Central memory CD4-positive, alpha-beta T cell (primary cell): ENCODE measurements around the gene KIF1A.

Experiments used
- DNase-seq: peaks from one replicate; pipeline ENCODE4 v3.0.0; 2022
- total RNA-seq, 3 experiments: gene quantifications; one replicate each; lab custom pipeline; 2026; lab: John Stamatoyannopoulos, UW

KIF1A gene, protein sequence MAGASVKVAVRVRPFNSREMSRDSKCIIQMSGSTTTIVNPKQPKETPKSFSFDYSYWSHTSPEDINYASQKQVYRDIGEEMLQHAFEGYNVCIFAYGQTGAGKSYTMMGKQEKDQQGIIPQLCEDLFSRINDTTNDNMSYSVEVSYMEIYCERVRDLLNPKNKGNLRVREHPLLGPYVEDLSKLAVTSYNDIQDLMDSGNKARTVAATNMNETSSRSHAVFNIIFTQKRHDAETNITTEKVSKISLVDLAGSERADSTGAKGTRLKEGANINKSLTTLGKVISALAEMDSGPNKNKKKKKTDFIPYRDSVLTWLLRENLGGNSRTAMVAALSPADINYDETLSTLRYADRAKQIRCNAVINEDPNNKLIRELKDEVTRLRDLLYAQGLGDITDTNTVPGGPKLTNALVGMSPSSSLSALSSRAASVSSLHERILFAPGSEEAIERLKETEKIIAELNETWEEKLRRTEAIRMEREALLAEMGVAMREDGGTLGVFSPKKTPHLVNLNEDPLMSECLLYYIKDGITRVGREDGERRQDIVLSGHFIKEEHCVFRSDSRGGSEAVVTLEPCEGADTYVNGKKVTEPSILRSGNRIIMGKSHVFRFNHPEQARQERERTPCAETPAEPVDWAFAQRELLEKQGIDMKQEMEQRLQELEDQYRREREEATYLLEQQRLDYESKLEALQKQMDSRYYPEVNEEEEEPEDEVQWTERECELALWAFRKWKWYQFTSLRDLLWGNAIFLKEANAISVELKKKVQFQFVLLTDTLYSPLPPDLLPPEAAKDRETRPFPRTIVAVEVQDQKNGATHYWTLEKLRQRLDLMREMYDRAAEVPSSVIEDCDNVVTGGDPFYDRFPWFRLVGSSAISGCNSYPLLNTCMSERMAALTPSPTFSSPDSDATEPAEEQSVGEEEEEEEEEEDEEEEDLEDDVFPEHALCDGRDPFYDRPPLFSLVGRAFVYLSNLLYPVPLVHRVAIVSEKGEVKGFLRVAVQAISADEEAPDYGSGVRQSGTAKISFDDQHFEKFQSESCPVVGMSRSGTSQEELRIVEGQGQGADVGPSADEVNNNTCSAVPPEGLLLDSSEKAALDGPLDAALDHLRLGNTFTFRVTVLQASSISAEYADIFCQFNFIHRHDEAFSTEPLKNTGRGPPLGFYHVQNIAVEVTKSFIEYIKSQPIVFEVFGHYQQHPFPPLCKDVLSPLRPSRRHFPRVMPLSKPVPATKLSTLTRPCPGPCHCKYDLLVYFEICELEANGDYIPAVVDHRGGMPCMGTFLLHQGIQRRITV (N-terminal part only)
- 0 to 12.9 (median 0.27) reads per million in 3 experiments for total RNA-seq

DNA sequence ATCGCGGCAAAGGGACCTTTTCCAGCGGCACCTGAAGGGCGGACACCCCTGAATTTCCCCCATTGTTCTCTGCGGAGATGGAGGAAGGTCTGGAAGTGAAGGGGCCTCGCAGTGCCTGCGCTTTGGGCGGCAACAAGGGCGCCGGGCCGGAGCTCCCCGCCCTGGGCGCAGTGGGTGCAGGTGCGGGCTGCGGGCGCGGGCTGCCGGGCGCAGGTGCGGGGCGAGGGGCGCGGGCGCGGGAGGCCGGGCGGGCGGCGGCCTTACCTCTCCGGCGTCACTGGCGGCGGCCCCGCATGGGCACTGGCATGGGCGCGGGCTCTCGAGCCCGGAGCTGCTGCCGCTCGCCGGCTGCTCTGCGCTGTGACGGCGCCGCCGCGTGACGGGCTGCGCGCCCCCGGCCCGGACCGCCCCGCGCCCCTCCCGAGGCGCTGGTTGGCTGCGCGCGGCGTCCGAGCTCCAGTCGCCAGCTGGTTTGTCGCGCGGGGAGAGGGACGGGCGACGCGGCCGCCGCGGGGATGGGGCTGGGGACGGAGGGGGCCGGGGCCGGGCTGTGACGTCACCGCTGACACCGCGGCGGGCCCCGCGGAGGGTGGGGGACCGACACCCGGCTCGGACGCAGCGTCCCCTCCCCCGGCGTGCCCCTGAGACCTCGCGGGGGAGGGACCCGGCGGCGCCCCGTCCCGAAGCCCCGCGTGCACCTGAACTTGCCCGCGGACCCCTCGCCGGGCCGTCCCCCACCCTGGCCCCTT, at the start of gene KIF1A:
Gene KIF1A, minus strand, starts transcription at position 362 of the 749 bp plus-strand sequence. CDS start 22,467 bp downstream, outside the sequence.
- DNase-seq: no peak

DNA sequence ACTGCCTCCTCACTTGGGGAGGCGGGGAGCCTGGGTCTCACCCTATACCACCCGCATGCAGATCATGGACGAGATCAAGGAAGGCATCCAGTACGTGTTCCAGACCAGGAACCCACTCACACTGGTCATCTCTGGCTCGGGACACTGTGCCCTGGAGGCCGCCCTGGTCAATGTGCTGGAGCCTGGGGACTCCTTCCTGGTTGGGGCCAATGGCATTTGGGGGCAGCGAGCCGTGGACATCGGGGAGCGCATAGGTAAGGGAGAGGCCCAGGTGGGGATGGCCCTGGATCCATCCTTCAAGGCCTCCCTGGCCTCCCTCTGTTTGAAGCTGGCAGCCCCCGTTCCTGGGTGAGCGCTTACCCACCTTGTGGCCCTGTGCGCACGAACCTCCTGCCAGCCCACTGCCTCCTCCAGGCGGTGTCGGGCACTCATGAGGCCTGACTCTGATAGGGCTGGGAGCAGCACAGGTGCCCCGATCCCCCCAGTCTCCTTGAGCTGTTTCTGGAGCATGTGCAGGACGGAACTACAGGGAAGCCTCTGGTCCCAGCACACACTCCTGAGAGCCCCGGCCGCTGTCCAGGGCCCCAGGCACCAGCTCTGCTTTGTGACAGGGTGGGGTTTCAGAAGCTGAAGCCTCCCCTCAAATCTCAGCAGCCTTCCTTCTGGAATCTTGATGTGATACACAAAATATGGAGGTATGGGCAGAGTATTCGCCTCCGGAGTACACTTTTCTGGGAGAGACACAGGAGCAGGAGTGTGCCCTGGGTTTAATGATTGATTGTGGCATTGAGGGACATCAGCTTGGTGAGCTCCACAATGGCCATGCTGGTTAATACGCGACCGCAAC, 49.3 kb upstream of the KIF1A start:
- no peak for DNase-seq

DNA sequence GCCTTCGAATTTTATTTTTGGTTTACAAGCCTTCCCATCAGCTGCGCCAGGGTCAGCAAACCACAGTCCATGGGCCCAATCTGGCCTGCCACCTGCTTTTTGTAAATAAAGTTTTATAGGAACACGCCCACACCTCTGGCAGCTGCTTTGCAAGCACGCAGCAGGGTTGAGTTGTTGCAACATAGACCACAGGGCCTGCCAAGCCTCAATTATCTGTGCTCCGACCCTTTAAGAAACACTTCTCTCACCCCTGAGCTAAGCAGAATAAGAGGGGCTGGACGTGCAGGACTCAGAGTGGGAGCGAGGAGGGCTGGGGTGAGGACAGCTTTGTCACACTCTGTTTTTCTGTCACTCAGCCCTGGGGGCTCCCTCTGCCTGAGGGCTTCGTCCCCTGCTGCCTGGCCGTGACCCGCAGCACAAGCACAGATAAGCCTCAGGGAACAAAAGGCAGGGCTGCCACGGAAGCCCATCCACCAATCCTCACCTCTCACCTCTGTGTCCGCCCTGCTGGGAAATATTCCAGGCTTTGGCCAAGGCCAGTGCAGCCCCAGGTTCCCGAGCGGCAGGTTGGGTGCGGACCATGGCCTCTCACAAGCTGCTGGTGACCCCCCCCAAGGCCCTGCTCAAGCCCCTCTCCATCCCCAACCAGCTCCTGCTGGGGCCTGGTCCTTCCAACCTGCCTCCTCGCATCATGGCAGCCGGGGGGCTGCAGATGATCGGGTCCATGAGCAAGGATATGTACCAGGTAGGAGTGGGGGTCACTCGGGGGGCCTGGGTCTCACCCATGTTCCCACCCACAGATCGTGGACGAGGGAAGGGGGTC, 48.5 kb upstream of the KIF1A start, which contains the start of gene AGXT:
Gene AGXT, plus strand, starts transcription at position 539 of the 823 bp plus-strand sequence. Its CDS starts 42 bp downstream, at position 581.
- no peak for DNase-seq

DNA sequence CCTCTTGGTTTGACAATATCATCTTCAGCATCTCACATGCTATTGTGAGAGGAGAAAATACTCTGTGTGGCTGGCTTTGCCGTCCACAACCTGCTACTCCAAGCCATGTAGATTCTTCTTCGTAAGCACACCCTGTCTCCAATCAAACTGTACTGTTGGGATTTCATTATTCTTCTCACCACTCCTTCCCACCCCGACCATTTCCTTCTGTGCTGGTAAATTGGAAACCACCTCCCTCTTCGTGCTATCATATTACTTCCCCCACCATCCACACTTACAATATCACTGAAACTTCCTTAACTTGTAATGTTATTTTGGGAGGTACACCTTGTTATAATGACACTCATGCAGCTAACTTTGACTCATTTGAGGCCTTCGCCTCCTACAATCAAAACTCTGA, 45.4 kb upstream of the KIF1A start:
- DNase-seq: no peak

DNA sequence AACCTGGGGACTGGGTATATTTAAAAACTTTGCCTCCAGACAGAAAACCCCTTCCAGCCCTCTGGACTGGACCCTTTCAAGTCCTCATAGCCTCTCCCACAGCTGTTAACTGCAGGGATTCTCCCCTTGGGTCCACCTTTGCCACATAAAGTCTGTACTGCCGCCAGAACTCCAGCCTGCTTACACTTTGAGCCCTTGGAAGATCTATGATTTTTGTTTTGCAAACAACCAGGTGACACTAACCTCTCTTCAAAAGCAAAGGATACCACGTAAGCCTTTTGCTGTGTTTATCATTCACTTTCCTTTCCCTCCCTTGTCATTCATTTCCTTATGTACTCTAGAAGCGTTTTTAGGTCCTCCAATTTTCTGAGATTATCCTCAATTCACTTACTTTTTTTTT, 44.5 kb upstream of the KIF1A start:
- DNase-seq: no peak

DNA sequence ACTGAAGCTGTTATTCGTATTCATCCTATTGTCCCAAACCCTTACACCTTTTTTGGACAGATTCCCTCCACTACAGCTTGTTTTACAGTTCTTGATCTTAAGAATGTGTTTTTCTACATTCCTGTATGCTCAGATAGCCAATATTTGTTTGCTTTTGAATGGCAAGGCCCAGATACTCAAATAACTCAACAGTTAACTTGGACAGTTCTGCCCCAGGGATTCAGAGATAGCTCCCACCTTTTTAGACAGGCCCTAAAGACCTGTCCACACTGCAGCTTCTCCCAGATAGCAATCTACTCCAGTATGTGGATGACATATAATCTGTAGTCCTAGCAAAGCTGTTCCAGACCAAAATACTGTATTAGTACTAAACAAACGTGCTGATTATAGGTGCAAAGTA, 41.5 kb upstream of the KIF1A start:
- DNase-seq: no peak

DNA sequence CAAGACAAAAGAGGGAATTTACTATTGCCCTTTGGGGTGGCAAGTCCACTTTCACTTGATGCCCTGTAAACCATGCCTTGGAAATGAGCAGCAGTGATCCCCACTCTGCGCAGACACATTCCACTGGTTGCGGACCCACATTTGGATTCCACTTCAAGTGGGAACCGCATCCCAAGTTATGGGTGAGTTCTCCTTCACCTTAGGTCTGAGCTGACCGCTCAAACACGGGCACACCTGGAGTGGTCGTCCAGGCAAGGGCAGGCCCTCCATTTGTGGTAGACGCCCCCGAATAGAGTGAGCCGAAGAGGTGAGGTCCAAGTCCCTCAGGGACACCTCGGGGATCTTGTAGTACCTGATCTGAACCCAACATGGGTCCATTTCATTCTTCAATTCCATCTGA, 38.9 kb upstream of the KIF1A start:
- DNase-seq: no peak

DNA sequence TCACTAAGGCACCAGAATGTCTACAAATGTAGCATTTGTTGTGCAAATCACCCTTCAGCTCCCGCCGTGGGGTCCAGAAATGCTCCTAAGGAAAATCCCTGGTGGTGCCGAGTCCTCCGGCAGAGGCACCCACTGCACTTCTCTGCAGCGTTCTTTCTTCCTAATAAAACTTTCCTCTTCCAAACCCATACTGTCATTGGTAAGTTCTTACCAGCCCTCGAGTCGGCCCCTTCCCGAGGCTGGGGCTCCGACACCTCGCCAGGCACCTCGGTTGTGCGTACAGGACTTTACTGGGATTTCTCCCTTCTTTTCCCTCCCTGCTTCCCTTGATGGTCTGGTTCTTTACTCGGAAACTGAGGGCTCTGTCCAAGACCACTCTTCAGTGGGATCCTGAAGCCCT, 38.3 kb upstream of the KIF1A start:
- no peak for DNase-seq

DNA sequence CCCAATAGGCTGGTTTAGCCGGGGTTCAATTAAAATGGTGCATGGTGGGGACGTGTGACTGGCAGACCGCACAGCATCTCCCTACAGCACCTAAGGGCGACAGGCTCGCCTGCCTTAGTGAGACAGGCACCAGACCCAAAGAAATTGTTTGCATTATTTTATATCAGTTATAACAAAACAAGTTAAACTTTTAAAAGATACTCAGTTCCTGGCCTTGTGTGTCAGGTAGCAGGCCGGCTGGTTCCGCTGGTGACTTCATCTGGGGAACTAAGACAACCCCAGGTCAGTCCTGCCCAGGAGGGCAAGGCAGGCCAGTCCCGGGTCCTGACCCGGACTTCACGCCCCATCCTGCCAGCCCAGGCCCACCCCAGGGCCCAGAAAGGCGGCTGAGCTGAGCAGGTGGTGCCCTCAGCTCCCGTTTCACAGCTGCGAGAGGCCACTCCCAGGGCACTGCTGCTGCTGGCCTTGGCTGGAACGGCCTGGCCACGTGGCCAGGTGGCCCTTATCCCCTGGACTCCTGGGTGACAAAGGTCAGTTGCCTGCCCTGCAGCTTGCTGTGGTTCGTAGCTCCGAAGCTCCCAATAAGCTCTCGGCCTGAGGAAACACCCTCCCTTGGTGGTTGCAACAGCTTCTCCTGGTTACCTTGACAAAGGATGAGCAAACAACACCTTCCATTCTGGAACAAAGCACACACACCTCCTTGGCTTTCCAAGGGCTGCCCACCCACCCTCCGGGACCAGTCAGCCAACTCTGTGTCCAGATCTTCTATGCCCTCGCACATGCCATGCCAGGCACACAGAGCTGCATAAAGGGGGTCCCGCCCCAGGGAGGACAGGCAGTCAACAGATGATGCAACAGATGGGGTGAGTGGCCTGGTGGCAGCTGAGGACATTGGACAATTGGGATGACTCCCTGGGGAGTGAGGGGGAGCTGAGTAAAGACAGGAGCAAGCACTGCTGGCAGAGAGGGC, 37.3 kb upstream of the KIF1A start:
- DNase-seq: no peak

DNA sequence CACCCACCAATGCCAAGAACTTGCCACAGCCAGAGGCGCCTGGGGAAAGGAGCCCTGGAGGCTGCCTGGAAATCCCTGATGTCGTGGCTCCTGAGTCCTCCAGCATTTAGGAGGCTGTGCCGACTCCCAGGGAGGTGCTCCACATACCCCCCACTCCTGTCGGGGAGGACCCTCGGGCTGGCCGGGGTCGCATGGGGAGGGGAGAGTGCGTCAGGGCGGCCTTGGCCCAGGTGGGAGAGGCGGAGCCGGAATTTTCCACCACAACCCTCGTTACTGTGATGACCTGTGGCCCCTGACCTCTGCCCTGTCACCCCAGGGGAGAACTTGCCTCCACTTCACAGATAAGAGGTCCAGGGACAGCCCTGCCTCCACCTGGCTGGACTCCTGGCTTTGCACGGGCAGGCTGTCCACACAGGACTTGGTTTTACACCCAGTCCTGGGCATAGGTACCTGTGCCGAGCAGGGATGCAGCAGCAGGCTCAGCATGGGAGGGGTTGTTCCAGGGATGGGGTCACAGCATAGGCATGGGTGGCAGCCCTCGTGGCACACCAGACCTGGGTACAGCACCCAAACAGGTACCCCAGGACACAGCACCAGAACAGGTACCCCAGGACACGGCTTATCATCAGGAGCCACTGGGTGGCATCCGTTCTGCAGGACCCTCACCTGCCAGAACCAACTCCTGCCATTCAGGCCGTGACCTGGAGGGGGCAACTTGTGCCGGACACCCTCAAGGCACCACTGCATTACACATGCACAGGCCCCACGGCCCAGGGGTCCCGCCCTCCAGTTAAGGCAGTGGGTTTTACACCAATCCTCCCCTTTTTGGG, 36.3 kb upstream of the KIF1A start:
- no peak for DNase-seq

DNA sequence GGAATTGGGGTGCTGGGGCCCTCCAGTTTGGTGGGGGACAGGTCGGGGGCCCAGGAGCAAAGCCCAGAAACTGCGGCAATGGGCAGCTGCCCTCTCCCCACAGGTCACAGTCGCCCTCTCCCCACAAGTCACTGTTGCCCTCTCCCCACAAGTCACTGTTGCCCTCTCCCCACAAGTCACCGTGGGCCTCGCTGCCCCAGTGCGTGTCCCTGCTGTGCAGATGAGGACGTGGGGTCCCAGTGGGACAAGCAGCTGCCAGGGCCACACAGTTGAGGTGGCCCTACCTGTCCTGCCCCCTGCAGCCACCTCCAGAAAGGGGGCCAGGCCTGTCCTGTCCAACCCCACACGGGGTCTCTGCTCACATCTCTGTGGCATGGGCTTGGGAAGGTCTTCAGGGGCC, 35.7 kb upstream of the KIF1A start:
- DNase-seq: no peak

DNA sequence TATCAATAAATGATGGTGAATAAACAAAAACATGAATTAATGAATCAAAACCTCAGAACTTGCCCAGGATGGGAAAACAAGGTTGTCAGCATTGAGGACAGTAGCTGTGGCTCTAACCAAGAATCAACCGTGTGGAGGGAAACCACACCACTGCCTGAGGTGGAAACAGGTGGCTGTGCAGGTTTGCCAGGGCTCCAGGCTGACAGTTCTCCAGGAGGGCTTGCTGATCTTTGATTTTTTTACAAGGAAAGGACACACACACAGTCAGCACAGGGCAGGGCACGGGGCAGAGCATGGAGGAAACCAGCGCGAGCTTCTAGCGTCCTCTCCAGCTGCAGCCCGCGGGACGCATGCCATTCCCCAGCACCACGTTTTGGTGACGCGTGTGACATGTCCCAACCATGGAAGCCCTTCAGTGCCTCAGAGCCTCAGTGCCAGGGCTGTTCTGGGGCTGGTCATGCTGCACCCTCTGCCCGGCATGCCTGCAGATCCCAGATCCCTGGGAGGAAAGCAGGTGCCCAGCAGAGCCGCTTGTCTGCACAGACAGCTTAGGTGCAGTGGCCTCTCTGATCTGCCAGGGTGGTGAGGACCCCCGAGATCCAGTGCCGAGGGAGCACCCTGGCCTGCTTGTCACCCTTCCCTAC, 32.8 kb upstream of the KIF1A start:
- DNase-seq: no peak

DNA sequence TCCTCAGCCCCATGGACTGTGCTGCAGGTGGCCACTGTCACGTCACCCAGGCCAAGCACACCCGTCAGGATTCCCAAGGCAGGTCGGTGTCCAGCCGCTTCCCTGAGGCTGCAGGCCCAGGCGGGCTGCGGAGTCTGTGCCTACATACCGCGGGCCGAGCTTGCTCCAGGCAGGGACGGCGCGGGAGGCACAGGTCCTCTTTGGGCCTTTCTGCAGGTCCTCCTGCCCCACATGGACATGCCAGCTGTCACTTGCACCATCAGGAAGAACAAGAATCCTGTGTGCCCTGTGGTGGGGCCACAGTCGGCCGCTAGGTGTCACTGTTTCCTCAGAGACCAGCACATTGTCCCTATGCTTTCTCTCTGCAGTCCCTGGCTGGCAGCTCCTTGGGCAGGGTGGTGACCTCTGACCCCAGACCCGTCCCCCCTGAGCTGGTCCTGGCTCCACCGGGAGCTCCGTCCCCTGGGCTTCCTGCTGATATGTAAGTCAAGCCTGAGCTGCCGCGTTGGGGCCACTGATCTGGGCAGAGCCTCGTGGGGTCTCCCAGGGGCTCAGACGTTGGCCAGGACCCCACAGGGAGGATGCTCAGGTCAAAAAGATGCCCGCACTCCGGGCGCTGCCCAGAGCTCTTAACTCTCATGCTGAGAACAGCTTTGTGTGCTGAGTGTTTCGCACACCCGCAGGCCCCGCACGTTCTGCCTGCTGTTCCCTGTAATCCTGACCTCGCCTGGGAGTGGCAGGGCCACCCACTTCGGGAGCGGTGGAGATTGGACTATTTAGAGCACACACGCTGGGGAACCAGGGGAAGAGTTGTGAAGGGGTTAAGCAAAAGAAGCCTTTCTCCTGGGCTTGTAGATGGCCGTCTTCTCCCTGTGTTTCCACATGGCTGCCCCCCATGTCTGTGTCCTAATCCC, 31.3 kb upstream of the KIF1A start:
- DNase-seq: peak; percentile 67

DNA sequence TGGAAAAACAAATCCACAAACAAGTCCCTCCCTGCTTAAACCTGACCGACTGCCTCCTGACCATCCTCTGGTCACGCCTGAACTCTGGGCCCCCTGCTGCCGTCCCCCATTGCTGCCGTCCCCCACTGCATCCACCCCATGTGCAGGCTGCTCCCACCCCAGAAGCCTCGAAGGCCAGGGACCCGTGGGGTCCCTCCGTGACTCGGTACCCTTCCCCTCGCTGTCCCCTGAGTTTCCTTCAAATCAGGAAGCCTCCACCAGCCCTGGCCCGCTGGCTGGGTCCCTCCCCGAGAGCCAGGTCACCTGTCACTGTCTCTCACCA, 30.7 kb upstream of the KIF1A start:
- DNase-seq: no peak

DNA sequence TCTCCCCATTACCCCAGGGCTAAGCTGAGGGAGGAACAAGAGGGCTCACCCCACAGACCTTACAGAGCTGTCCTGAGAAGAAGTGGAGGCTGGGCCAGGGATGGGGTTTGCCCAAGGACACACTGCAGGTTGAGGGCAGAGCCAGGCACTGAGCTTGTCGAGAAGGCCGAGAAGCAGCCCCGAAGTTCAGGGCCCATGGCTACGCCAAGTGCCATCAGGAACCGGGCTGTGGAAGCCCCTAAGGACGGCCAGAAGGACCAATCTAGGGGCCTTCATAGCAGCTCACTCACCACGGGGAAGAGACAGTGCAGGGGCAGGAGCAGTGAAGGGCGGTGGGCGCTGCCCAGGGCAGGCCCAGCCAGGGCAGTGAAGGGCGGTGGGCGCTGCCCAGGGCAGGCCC, 30.0 kb upstream of the KIF1A start:
- no peak for DNase-seq

DNA sequence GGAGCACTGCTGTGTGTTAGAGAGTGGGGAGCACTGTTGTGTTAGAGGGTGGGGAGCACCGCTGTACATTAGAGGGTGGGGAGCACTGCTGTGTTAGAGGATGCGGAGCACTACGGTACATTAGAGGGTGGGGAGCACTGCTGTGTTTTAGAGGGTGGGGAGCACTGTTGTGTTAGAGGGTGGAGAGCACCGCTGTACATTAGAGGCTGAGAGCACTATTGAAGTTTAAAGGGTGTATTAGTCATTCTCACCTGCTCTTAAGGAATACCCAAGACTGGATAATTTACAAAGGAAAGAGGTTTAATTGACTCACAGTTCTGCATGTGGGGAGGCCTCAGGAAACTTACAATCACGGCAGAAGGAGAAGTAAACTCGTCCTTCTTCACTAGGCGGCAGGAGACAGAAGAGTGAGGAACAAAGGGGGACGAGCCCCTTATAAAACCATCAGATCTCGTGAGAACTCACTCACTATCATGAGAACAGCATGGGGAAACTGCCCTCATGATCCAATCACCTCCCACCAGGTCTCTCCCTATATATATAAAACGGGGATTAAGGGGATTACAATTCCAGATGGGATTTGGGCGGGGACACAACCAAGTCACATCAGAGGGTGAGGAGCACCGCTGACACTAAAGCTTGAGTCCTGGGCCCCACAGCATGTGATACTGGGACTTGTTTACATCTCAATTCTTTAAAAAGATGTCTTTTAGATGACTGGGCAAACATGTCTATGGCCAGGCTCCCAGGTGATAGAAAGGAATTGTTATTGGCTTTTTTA, 29.1 kb upstream of the KIF1A start:
- no peak for DNase-seq
